Heart left ventricle (tissue), 16 donors: ENCODE results near the gene NLRP8. TPM values are rescaled to one million over a fixed set of nuclear protein-coding genes. Genes with fewer than 3 reads are reported as not detected.
"Not testable (repeated sequence)": the region's sequence is repeated elsewhere in the genome, so short reads cannot be mapped to it uniquely, and the experiment has no call there.

Experiments used
- ATAC-seq, 4 donors: fragments of 200-7000 bp; cut with Tn5 transposase; one replicate each; pipeline ENCODE4 v1.9.1; 2020 to 2022; ENCODE audit warnings: moderate library complexity in 4 of 4, mild to moderate bottlenecking in 3 of 4, moderate number of reproducible peaks in 1 of 4
- DNase-seq, 5 donors: peaks; one replicate each; pipeline ENCODE4 v3.0.0-alpha.2; 2020
- H3K27ac ChIP-seq, 12 donors: fragments of 200-600 bp; sonication (generic) in 4 of 12; one replicate each; pipeline versions ENCODE4 v1.5.0 to v1.8.0; 2016 to 2022; ENCODE audit warnings: mild to moderate bottlenecking in 2 of 12
- H3K27me3 ChIP-seq, 9 donors: fragments of 200-600 bp; sonication (generic) in 2 of 9; one replicate each; pipeline versions ENCODE4 v1.5.1 to v1.8.0; 2016 to 2022; ENCODE audit warnings: mild to moderate bottlenecking in 3 of 9
- H3K36me3 ChIP-seq, 9 donors: fragments of 200-600 bp; sonication (generic) in 2 of 9; one replicate each; pipeline versions ENCODE4 v1.5.0 to v1.8.0; 2018 to 2022; ENCODE audit warnings: mild to moderate bottlenecking in 2 of 9
- H3K4me1 ChIP-seq, 12 donors: fragments of 200-600 bp; sonication (generic) in 4 of 12; one replicate each; pipeline versions ENCODE4 v1.5.0 to v1.8.0; 2016 to 2022; ENCODE audit warnings: mild to moderate bottlenecking in 3 of 12
- H3K4me3 ChIP-seq, 12 donors: fragments of 200-600 bp; sonication (generic) in 4 of 12; one replicate each; pipeline versions ENCODE4 v1.5.0 to v1.8.0; 2017 to 2022; ENCODE audit warnings: mild to moderate bottlenecking in 9 of 12, moderate library complexity in 4 of 12
- H3K9me3 ChIP-seq, 12 donors: fragments of 200-600 bp; sonication (generic) in 4 of 12; one replicate each; pipeline versions ENCODE4 v1.5.0 to v1.8.0; 2016 to 2022; ENCODE audit warnings: mild to moderate bottlenecking in 1 of 12
- POLR2A ChIP-seq, 2 donors: fragments of 450-650 bp; IDR thresholded peaks; one replicate each; pipeline ENCODE4 v1.6.1; 2017; ENCODE audit warnings: antibody characterized with exemption in 2 of 2, mild to moderate bottlenecking in 2 of 2, moderate library complexity in 2 of 2
- WGBS, 4 donors: extraction: QIAGEN DNeasy Blood & Tissue Kit in 2 of 4; methylation state at CpG; one replicate each; pipeline versions ENCODE4 v1.1.5 to v1.1.7; 2013 to 2018; 5-methylcytosine and 5-hydroxymethylcytosine counted together
- intact Hi-C, 10 donors: fragments of 100-400 bp; cut with DNase I; formaldehyde crosslinking; loops; one replicate each; pipeline versions ENCODE4 v1.11.1 to v1.14.2; 2022
- polyA plus RNA-seq, 2 donors: library from polyadenylated mRNA; stranded (reverse); fragments of 200-250 nt; gene quantifications; one replicate each; pipeline ENCODE4 v1.2.3, GENCODE V29; 2013
- total RNA-seq, 9 donors: library from RNA; depleted of rRNA in 2 of 9; stranded (reverse); fragments of >200 nt in 2 of 9; fragmentation: NEBNext Ultra II Directional in 3 of 9; extraction: Animal tissue kit (Norgen Biotek cat#: 25700) in 3 of 9; gene quantifications; one replicate each; pipeline versions ENCODE4 v1.1.0 to v1.2.4, GENCODE V29; 2016 to 2023
- TF ChIP-seq, protein P1 (sequence below), 12 donors: fragments of 200-600 bp; sonication (generic) in 4 of 12; IDR thresholded peaks; one replicate each; pipeline versions ENCODE4 v1.5.0 to v1.8.0; 2018 to 2022; ENCODE audit warnings: antibody characterized with exemption in 12 of 12, mild to moderate bottlenecking in 5 of 12
- donor health status: ischemic (EF 13 %, LVEDD 7.1; RV severe dilation, severe dysfunction).
- donor health status: healthy with polysubstance abuse.
- donor health status: DM: no; HTN: yes; CAD: no.
- donor health status: DM: no; HTN: no; CAD: no.
- donor health status: ischemic (EF 25% LVEDD 6.9; RV normal size, moderate dysfunction).
- donor health status: ischemic (EF 25% LVEDD 5.7; RV mildly dilated, moderate dysfunction).
- donor health status: healthy.
- donor health status: DM: yes; HTN: yes; CAD: no.
- donor health status: ischemic (EF 35%, LVEDD 5.7; RV mildly dilated, moderate dysfunction).
- donor health status: nonischemic (EF 11% LVEDD 7.7; RV severe dilation, severe dysfunction).
- donor health status: DM: yes; HTN: yes; CAD: no.
- donor health status: PGD.
- donor health status: ischemic (EF 29% LVEDD 5.4; RV normal size, mild dysfunction).
- donor health status: nonischemic (EF 23%, LVEDD 6.1; RV moderate dilation, normal function).

The NLRP8 gene
- total and polyA plus RNA-seq, 11 donors: not detected

DNA sequence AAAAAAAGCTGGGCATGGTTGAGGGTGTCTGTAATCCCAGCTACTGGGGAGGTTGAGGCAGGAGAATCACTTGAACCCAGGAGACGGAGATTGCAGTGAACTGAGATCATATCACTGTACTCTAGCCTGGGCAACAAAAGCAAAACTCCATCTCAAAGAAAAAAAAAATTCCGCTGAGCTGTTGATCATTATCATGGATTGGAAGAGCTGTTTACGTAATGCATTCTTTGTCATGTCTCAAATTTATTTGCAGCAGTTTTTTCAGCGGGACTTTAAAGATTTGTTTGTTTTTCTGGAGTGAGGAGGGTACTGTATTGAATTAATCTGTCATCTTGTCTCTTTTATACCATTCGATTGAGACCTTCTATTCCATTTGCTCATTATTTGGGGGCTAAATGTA, 43.2 kb downstream of the NLRP8 start:
- intact Hi-C loops: no loop called here
- no peaks in the 10 kb centered on the region for H3K36me3 ChIP-seq
- H3K27ac ChIP-seq: no peak overlapping the region
- no peaks in the 10 kb centered on the region for H3K4me1 ChIP-seq
- H3K9me3 ChIP-seq: peaks cover 0 to 7% (median 0%) of the 10 kb centered on the region in 12 donors
- WGBS, 4 donors: 79 to 80% (median 80%) methylated on average over 5 of the region's 5 CpGs
- DNase-seq (no peak), ATAC-seq (no peak)
- no peak for TF ChIP-seq POLR2A (IDR thresholded peaks at IDR 0.05)
- no peak overlapping the region for H3K4me3 ChIP-seq
- H3K27me3 ChIP-seq: no peaks in the 10 kb centered on the region

DNA sequence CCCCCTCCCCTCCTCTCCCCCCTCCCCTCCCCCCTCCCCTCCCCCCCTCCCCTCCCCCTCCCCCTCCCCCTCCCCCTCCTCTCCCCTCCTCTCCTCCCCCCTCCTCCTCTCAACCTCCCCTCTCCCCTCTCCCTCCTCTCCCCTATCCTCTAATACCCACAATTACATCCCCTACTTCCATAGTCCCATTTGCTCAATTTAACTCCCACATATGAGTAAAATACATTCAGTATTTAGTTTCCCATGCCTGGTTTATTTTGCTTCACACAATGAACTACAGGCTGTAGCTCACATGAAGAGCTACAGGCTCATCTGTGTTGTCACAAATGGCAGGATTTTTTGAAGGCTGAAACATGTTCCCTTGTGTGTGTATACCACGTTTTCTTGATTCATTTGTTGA, 45.9 kb downstream of the NLRP8 start:
- no peak for ATAC-seq
- peaks cover 0 to 7% (median 0%) of the 10 kb centered on the region in 12 donors for H3K9me3 ChIP-seq
- H3K4me3 ChIP-seq: no peak overlapping the region
- WGBS, 4 donors: 29 to 53% (median 36%) methylated on average over 1 of the region's 1 CpG
- intact Hi-C loops: no loop called here
- no peaks in the 10 kb centered on the region for H3K36me3 ChIP-seq
- no peaks in the 10 kb centered on the region for H3K4me1 ChIP-seq
- no peaks in the 10 kb centered on the region for H3K27me3 ChIP-seq
- TF ChIP-seq, protein P1, sequence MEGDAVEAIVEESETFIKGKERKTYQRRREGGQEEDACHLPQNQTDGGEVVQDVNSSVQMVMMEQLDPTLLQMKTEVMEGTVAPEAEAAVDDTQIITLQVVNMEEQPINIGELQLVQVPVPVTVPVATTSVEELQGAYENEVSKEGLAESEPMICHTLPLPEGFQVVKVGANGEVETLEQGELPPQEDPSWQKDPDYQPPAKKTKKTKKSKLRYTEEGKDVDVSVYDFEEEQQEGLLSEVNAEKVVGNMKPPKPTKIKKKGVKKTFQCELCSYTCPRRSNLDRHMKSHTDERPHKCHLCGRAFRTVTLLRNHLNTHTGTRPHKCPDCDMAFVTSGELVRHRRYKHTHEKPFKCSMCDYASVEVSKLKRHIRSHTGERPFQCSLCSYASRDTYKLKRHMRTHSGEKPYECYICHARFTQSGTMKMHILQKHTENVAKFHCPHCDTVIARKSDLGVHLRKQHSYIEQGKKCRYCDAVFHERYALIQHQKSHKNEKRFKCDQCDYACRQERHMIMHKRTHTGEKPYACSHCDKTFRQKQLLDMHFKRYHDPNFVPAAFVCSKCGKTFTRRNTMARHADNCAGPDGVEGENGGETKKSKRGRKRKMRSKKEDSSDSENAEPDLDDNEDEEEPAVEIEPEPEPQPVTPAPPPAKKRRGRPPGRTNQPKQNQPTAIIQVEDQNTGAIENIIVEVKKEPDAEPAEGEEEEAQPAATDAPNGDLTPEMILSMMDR (IDR thresholded peaks at IDR 0.05): no peak
- TF ChIP-seq POLR2A (IDR thresholded peaks at IDR 0.05): no peak
- H3K27ac ChIP-seq: no peak overlapping the region
- DNase-seq: no peak

DNA sequence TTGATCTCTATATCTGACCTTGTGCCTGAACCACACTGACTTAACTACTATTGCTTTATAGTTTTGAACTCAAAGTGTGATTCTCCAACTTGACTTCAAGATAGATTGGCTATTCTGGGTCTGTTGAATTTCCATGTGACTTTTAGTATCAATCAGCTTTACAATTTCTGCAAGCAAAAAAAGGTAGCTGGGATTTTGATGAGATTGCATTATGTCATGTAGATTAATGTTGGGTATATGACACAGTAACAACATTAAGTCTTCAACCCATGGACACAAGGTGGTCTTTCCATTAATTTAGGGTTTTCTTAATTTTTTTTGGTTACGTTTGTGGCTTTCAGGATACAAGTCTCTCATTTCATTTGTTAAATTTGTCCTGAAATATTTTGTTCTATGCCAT, 67.1 kb downstream of the NLRP8 start:
- no peak for DNase-seq
- peaks cover 0 to 8% (median 0%) of the 10 kb centered on the region in 12 donors for H3K9me3 ChIP-seq
- 45 to 74% (median 56%) methylated on average over 1 of the region's 1 CpG for WGBS, 4 donors
- no peaks in the 10 kb centered on the region for H3K36me3 ChIP-seq
- no peaks in the 10 kb centered on the region for H3K4me1 ChIP-seq
- TF ChIP-seq POLR2A (IDR thresholded peaks at IDR 0.05): no peak
- TF ChIP-seq, protein P1 (IDR thresholded peaks at IDR 0.05): no peak
- intact Hi-C loops: no loop called here
- no peak for ATAC-seq
- H3K27ac ChIP-seq: no peak overlapping the region
- H3K27me3 ChIP-seq: peaks cover 0 to 9% (median 0%) of the 10 kb centered on the region in 9 donors
- no peak overlapping the region for H3K4me3 ChIP-seq

DNA sequence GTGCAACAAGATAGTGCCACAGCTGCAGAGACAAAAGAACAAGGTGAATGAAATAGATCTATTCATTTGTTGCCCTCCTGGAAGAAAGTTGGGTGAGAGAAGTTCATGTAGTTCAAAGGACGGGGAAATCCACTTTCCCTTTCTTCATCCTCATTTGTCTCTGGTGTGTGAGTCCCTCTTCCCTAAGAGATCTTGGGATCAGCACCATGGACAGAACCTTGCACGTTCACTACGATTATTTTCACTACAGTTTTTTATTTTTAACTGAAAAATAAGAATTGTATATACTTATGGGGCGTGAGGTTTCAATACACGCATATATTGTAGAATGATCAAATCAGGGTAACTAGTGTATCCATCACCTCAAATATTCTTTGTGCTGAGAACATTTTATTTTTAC, 68.1 kb downstream of the NLRP8 start:
- Histone ChIP-seq H3K9me3 (peaks cover 0 to 8% (median 0%) of the 10 kb centered on the region in 12 donors), H3K27ac (no peak overlapping the region), H3K4me1 (no peaks in the 10 kb centered on the region), H3K27me3 (peaks cover 0 to 9% (median 0%) of the 10 kb centered on the region in 9 donors), H3K4me3 (no peak overlapping the region), H3K36me3 (no peaks in the 10 kb centered on the region)
- DNase-seq: no peak
- no peak for TF ChIP-seq POLR2A (IDR thresholded peaks at IDR 0.05)
- TF ChIP-seq, protein P1 (IDR thresholded peaks at IDR 0.05): no peak
- WGBS, 4 donors: 18 to 35% (median 34%) methylated on average over 5 of the region's 5 CpGs
- intact Hi-C loops: no loop called here
- no peak for ATAC-seq

DNA sequence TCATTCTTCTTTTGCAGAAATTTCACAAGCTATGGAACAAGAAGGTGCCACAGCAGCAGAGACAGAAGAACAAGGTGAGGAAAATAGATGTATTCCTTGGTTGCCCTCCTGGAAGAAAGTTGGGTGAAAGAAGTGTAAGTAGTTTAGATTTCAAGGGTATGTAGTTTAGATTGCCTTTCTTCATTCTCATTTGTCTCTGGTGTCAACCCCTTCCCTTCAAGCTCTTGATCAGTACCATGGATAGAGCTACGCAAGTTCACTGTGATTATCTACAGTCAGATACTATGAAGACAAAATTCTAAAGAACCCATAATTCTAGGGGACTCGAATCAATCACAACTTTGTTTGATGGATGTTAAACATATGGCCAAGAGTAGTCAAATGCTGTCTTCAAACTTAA, 71.7 kb downstream of the NLRP8 start:
- DNase-seq, H3K27ac ChIP-seq, ATAC-seq, H3K4me3 ChIP-seq, H3K4me1 ChIP-seq, intact Hi-C loops, H3K36me3 ChIP-seq, H3K27me3 ChIP-seq: not testable (repeated sequence)
- H3K9me3 ChIP-seq: peaks cover 0 to 14% (median 0%) of the 10 kb centered on the region in 12 donors
- 45 to 64% (median 56%) methylated on average over 2 of the region's 2 CpGs for WGBS, 4 donors

DNA sequence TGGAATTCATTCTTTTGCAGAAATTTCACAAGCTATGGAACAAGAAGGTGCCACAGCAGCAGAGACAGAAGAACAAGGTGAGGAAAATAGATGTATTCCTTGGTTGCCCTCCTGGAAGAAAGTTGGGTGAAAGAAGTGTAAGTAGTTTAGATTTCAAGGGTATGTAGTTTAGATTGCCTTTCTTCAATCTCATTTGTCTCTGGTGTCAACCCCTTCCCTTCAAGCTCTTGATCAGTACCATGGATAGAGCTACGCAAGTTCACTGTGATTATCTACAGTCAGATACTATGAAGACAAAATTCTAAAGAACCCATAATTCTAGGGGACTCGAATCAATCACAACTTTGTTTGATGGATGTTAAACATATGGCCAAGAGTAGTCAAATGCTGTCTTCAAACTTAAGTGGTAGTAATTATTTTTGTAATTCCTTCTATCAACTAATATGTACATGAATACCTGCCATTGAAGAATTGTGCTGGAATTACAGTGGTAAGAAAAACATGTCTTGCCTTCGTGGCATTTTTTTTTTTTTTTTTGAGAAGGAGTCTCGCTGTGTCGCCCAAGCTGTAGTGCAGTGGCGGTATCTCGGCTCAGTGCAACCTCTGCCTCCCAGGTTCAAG, 72.8 kb downstream of the NLRP8 start:
- H3K36me3 ChIP-seq, DNase-seq, H3K4me1 ChIP-seq, H3K27ac ChIP-seq, ATAC-seq, H3K27me3 ChIP-seq, intact Hi-C loops, H3K4me3 ChIP-seq: not testable (repeated sequence)
- WGBS, 4 donors: 59 to 66% (median 64%) methylated on average over 6 to 7 of the region's 7 CpGs
- H3K9me3 ChIP-seq: peaks cover 0 to 14% (median 0%) of the 10 kb centered on the region in 12 donors
